Epithelial cell of proximal tubule (primary cell): ENCODE results near the gene FBXW4. TPM values are rescaled to one million over a fixed set of nuclear protein-coding genes. Genes with fewer than 3 reads are reported as not detected.

ENCODE experiments used
- DNase-seq: peaks from one replicate; pipeline ENCODE4 v3.0.0-alpha.2; 2011; ENCODE audit warnings: low read depth
- H3K4me3 ChIP-seq: 2 replicates; pipeline ENCODE4 v1.5.1; 2011; ENCODE audit warnings: low read depth, mild to moderate bottlenecking, low read length
- CTCF ChIP-seq: conservative IDR thresholded peaks from 2 replicates; pipeline ENCODE4 v1.5.1; 2012; ENCODE audit warnings: low read depth, mild to moderate bottlenecking, low read length
- total RNA-seq: library from RNA; depleted of rRNA; stranded (reverse); fragments of >200 nt; gene quantifications from 2 replicates; pipeline ENCODE4 v1.2.3, GENCODE V29; 2015

FBXW4 gene
- total RNA-seq, 1 donor from 2014 or later: 15.3 TPM

GRCh38 chr10:101725296-101726114 lies 30.5 kb upstream of the FBXW4 start:
- TF ChIP-seq CTCF: no peak
- DNase-seq: no peak
- no peak overlapping the region for H3K4me3 ChIP-seq

DNA sequence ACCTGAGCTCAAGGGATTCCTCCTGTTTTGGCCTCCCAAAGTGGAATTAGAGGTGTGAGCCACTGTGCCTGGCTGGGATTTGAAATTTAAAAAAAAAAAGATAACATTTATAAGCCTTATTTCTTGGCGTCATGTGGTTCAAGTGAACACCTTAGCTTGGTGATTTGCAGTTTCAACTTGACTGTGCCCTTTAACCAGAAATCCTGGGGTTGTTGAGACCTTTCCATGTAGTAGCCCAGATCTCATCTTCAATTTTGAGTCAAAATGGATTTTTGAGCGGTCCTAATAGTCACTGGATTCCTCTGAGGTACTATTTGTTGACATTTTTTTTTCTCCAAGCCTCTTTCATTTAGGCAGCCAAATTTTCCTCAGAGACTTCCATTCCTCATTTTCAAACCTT lies 29.5 kb upstream of the FBXW4 start:
- no peak for DNase-seq
- H3K4me3 ChIP-seq: no peak overlapping the region
- TF ChIP-seq CTCF: no peak

DNA sequence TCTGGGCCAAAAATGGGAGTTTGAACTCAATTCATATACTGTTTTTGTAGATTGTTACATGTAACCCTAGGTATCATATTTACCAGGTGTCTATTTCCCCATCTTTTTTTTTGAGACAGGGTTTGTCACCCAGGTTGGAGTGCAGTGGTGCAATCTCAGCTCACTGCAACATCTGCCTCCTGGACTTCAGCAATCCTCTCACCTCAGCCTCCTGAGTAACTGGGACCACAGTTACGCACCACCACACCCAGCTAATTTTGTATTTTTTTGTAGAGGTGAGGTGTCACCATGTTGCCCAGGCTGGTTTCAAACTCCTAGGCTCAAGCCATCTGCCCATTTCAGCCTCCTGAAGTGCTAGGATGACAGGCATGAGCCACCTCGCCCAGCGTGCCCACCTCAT lies 28.2 kb upstream of the FBXW4 start:
- H3K4me3 ChIP-seq: no peak overlapping the region
- DNase-seq: no peak
- no peak for TF ChIP-seq CTCF

DNA sequence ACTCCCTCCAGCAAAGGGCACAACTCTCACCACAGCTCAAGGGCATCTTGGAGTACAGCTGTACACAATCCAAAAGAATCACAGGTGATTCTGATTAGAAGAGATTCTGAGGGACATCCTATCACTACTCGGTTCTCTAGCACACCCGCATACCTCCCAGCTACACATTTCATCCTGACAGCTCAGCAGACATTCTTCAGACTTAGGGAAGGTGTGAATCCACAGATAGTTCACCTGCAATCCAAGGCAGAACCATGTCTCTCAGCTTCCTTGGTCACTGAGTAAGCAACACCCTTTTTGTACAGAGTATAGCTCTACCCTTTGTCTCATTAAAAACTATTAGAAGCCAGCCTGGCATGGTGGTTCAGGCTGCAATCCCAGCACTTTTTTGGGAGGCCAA lies 26.8 kb upstream of the FBXW4 start:
- no peak for TF ChIP-seq CTCF
- no peak overlapping the region for H3K4me3 ChIP-seq
- DNase-seq: no peak

GRCh38 chr10:101720606-101721230 lies 25.7 kb upstream of the FBXW4 start:
- H3K4me3 ChIP-seq: no peak overlapping the region
- DNase-seq: no peak
- no peak for TF ChIP-seq CTCF

DNA sequence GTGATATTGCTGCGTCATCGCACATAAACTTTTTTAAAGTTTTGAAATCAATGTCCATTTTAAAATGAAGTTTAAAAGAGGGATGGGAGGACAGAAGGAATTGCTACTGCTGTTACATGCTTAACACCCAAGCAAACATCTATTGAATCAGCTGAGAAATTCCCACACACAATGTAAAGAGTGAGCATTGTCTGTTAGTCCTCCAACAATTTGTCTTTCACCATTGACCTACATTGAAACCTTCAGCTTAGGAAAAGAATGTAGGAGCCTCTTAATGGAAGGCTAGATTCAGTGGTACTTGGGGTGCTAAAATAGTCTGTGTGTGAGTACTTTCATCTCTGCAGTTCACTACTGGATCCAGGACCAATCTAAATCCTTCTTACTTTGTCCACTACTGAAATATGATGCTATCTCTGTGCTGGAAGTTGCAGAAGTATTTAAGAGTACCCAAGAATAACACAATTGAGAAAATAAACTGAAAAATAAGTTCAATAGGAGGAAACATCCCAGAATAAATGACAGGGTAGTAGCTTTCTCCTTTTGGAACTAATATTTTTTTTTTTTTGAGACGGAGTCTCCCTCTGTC lies 23.8 kb upstream of the FBXW4 start:
- no peak for TF ChIP-seq CTCF
- no peak overlapping the region for H3K4me3 ChIP-seq
- DNase-seq: no peak
